Activated naive CD8-positive, alpha-beta T cell (primary cell): ENCODE measurements around the gene POLD2.

Source experiments
- H3K27ac Mint-ChIP-seq: one replicate; pipeline ENCODE4 v1.8.0; 2021; ENCODE audit warnings: mixed read lengths
- H3K27me3 Mint-ChIP-seq: one replicate; pipeline ENCODE4 v1.8.0; 2021; ENCODE audit warnings: mixed read lengths
- H3K36me3 Mint-ChIP-seq: one replicate; pipeline ENCODE4 v1.8.0; 2021; ENCODE audit warnings: mixed read lengths
- H3K4me1 Mint-ChIP-seq: one replicate; pipeline ENCODE4 v1.8.0; 2021; ENCODE audit warnings: low read depth, mixed read lengths
- H3K4me3 Mint-ChIP-seq: one replicate; pipeline ENCODE4 v1.8.0; 2021; ENCODE audit warnings: mild to moderate bottlenecking, mixed read lengths
- H3K9me3 Mint-ChIP-seq: one replicate; pipeline ENCODE4 v1.8.0; 2021; ENCODE audit warnings: low read depth, mixed read lengths

POLD2 gene

DNA sequence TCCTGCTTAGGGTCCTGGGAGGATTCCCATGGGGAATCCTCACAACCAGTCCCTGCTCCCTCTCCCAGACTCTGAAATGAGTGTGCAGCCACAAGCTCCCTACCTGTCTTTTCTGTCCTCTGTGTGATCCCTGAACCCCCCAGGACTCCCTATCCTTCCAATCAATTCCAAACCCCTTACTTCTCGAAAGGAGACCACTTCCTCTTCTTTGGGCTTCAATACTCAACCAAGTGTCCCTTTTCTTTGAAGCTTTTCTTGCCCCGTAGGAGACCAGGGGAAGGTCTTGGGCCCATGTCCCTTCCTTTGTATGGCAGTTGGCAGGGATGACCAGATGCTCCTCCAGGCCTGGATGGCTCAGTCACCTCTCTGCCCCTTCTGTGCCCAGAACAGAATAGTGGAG, 17.5 kb downstream of the POLD2 start:
- H3K9me3 Mint-ChIP-seq: no peaks in the 10 kb centered on the region
- no peaks in the 10 kb centered on the region for H3K27me3 Mint-ChIP-seq
- H3K27ac Mint-ChIP-seq: peak overlapping the region; percentile 86
- peaks cover 14% of the 10 kb centered on the region for H3K4me1 Mint-ChIP-seq
- peak overlapping the region; percentile 89 for H3K4me3 Mint-ChIP-seq
- no peaks in the 10 kb centered on the region for H3K36me3 Mint-ChIP-seq

GRCh38 chr7:44104860-44105771, 18.2 kb downstream of the POLD2 start:
- Mint-ChIP-seq H3K4me1 (peaks cover 14% of the 10 kb centered on the region), H3K9me3 (no peaks in the 10 kb centered on the region), H3K27me3 (no peaks in the 10 kb centered on the region), H3K4me3 (peak overlapping the region; percentile 89), H3K27ac (peak overlapping the region; percentile 86), H3K36me3 (no peaks in the 10 kb centered on the region)

DNA sequence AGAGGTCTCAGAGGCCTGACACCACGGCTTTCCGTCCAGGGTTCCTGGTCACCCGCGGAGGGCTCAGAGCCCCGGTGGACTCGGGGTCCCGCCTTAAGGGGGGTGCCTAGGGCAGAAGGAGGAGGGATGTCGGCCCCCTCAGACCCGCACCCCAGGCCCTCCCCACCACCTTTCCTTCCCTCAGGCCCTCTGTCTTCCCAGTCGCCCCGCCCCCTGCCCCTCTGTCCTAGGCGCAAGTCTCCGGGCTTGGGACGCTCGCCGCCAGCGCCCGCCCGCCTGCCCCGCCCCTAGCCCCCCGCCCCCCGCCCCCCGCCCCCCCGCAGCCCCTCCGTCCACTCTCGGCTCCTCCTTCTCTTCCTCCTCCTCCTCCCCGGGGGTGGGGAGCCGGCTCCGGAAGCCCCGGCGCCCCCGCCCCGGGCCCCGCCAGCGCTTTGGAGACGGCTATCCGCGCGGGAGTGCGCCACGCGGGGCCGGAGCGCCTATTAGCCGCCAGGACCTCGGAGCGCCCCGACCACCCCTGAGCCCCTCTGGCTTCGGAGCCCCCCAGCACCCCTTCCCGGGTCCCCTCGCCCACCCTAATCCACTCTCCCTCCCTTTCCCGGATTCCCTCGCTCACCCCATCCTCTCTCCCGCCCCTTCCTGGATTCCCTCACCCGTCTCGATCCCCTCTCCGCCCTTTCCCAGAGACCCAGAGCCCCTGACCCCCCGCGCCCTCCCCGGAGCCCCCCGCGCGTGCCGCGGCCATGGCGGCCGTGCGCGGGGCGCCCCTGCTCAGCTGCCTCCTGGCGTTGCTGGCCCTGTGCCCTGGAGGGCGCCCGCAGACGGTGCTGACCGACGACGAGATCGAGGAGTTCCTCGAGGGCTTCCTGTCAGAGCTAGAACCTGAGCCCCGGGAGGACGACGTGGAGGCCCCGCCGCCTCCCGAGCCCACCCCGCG, 19.2 kb downstream of the POLD2 start, which contains the start of gene AEBP1:
AEBP1 (plus strand) TSS at position 423 of the 937 bp plus-strand sequence; CDS start at position 744, 321 bp downstream.
- Mint-ChIP-seq H3K4me1 (peaks cover 16% of the 10 kb centered on the region), H3K27me3 (no peaks in the 10 kb centered on the region), H3K9me3 (no peaks in the 10 kb centered on the region), H3K27ac (peak within 1 kb of the TSS; percentile 86), H3K4me3 (peak within 1 kb of the TSS; percentile 89), H3K36me3 (no peaks in the 10 kb centered on the region)

DNA sequence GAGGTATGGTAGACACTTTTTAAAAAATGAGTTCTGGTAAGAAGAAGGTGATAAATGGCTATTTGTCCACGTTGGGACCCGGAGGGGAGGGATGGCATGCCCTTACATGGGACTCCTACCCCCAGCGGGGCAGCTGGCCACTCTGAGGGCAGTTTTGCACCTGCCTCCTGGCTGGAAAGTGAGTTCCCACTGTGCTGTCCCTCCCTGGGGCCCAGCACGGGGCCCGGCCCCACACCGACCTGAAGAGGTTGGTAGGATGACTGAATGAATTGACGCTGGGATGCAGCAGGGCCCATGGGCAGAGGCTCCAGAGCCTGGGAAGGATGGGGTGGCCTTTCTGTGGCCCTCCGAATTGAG, 19.8 kb downstream of the POLD2 start:
- Mint-ChIP-seq H3K9me3 (no peaks in the 10 kb centered on the region), H3K36me3 (no peaks in the 10 kb centered on the region), H3K4me3 (peak overlapping the region; percentile 71), H3K4me1 (peaks cover 16% of the 10 kb centered on the region), H3K27me3 (no peaks in the 10 kb centered on the region), H3K27ac (peak overlapping the region; percentile 74)

GRCh38 chr7:44102846-44103565, 20.3 kb downstream of the POLD2 start:
- Mint-ChIP-seq H3K4me3 (peak overlapping the region; percentile 71), H3K27ac (peak overlapping the region; percentile 74), H3K27me3 (no peaks in the 10 kb centered on the region), H3K9me3 (no peaks in the 10 kb centered on the region), H3K4me1 (peaks cover 16% of the 10 kb centered on the region), H3K36me3 (no peaks in the 10 kb centered on the region)

- H3K36me3 Mint-ChIP-seq: no peaks in the 10 kb centered on the region
- peak overlapping the region; percentile 30 for H3K4me3 Mint-ChIP-seq
- peaks cover 22% of the 10 kb centered on the region for H3K4me1 Mint-ChIP-seq
- peak overlapping the region; percentile 37 for H3K27ac Mint-ChIP-seq
- no peaks in the 10 kb centered on the region for H3K9me3 Mint-ChIP-seq
- H3K27me3 Mint-ChIP-seq: no peaks in the 10 kb centered on the region
These were observed 21.1 kb downstream of the POLD2 start for GRCh38 chr7:44101966-44102845.

DNA sequence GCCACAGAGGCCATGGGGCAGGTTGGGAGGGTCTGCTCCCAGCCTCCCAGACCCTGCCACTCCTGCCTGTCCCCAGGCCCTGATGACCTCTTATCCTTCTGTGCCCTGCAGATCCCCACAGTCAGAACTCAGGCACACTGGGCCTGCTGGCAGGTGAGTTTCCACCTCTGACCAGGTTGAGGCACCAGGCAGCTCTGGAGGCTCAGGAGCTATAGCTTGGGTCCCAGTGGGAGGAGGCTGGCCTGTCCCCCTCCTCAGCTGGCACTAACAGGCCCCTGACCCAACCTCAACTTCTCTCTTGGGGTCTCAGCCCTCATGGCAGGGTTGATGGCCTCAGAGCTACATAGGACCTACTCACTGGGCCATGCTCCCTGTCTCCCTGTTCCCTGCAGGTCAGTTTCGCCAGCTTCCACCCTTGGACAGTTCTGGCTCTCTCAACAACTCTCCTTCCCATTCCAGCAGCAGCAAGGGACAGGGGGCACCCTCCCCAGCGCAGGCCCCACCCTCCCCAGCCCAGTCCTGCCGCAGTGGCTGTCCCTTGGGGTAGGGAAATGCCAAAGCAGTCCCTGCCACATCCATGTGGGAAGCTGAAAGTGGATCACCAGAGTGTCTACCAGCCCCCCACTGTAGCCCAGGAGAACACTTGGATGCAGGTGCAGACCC, 21.9 kb downstream of the POLD2 start:
- H3K4me3 Mint-ChIP-seq: no peak overlapping the region
- H3K27ac Mint-ChIP-seq: no peak overlapping the region
- peaks cover 28% of the 10 kb centered on the region for H3K4me1 Mint-ChIP-seq
- no peaks in the 10 kb centered on the region for H3K9me3 Mint-ChIP-seq
- H3K36me3 Mint-ChIP-seq: no peaks in the 10 kb centered on the region
- H3K27me3 Mint-ChIP-seq: no peaks in the 10 kb centered on the region

DNA sequence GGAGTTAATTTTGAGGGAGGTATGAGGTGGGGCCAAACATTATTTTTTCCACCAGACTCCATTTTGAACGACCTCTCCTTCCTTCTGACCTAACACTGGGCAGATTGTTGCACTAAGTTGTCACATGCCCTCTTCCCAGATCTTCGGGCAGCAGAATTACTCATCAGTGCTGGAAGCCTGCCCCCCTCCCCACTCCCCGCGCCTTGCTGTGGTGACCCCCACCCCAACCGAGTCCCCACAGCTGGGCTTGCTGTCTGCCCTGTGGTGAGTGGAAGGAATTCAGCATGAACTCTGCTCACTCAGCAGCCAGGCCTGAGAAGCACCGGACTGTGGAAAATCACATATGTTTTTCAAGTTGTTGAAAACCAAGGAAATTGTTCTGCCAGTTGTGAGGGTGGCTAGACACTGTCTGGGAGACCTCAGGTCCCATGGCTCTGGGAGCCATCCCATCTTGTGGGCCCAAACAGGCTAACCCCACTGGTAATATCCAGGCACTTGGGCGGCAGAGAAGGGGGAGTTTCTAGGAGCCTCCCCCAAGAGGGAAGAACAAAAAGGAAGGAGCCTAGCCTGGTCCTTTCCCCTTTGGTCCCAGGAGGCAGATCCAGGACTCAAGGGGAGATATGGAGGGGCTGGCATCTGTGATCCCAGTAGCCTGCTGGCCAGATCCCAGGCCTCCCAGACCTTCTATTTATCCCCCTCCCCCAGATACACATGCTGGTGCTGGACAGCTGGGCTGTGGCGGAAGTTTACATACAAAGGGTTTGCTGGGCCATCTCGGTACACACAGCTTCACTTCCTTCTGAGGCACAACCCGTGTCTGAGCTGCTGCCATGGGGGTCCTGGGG, 22.7 kb downstream of the POLD2 start:
- Mint-ChIP-seq H3K4me3 (no peak overlapping the region), H3K9me3 (no peaks in the 10 kb centered on the region), H3K27me3 (no peaks in the 10 kb centered on the region), H3K27ac (no peak overlapping the region), H3K36me3 (no peaks in the 10 kb centered on the region), H3K4me1 (peaks cover 21% of the 10 kb centered on the region)

DNA sequence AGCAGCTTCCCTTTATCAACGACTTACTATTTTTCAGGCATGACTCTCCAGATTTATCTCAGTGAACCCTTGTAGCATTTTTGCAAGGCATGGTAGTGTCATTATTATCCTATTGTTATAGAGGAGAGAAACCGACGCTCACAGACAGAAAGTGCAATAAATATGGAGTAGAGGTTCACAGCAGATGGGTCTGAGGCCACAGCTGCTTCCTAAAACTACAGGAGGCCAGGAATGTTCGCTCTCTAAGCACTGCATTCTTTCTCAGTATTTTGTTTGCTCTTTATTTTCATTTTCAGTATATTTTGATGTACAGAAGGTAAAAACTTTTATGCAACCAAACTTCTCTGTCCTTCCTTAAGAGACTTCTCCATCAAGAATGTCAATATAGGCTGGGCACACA, 23.7 kb downstream of the POLD2 start:
- Mint-ChIP-seq H3K27me3 (no peaks in the 10 kb centered on the region), H3K36me3 (no peaks in the 10 kb centered on the region), H3K9me3 (no peaks in the 10 kb centered on the region), H3K27ac (no peak overlapping the region), H3K4me1 (peaks cover 14% of the 10 kb centered on the region), H3K4me3 (no peak overlapping the region)

DNA sequence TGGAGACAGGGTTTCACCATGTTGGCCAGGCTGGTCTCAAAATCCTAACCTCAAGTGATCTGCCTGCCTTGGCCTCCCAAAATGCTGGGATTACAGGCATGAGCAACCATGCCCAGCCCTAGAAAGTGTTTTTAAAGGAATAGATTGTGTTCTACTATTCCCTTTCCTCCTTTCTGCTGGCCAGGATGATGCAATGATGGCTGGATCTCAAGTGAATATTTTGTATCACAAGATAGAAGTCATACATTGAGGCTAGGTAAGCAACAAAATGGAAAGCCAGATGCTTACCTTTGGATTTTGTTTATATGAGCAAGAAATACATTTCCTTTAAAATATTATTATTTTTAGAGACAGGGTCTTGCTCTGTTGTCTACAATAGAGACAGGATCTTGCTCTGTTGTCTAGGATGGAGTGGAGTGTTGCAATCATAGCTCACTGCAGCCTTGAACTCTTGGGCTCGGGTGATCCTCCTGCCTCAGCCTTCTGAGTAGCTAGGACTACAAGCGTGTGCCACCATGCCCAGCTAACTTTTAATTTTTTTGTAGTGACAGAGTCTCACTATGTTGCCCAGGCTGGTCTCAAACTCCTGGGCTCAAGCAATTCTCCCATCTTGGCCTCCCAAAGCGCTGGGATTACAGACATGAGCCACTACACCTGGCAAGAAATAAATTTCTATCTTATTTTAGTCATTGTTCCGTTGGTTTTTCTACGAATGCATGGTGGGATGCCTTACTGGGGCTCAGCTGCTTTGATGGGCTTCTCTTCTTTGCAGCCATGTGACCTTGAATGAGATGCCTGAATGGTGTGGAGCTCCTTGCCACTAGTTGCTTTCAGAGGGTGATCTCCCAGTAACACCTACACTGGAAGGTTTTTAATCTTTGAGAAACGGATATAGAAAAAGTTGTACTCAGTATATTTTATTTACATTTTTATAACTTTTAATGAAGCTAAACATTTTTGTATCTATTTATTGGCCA, 25.0 kb downstream of the POLD2 start:
- H3K4me3 Mint-ChIP-seq: no peak overlapping the region
- H3K9me3 Mint-ChIP-seq: no peaks in the 10 kb centered on the region
- no peak overlapping the region for H3K27ac Mint-ChIP-seq
- no peaks in the 10 kb centered on the region for H3K36me3 Mint-ChIP-seq
- H3K4me1 Mint-ChIP-seq: peaks cover 14% of the 10 kb centered on the region
- no peaks in the 10 kb centered on the region for H3K27me3 Mint-ChIP-seq

- no peak overlapping the region for H3K4me3 Mint-ChIP-seq
- H3K36me3 Mint-ChIP-seq: no peaks in the 10 kb centered on the region
- H3K9me3 Mint-ChIP-seq: no peaks in the 10 kb centered on the region
- H3K27me3 Mint-ChIP-seq: no peaks in the 10 kb centered on the region
- peaks cover 14% of the 10 kb centered on the region for H3K4me1 Mint-ChIP-seq
- no peak overlapping the region for H3K27ac Mint-ChIP-seq
These were observed 26.1 kb downstream of the POLD2 start for GRCh38 chr7:44097064-44097932.
